Measurements from ENCODE around the gene WDR47. TPM values are rescaled to one million over a fixed set of nuclear protein-coding genes. Genes with fewer than 3 reads are reported as not detected.

Gene WDR47
- polyA plus RNA-seq, 2 of the 4 experiments (the other 2 are of a cell fraction), result 5.5 to 10.8 TPM

Small RNAs within 50 kb of the gene (small RNA-seq; reads per million reads assigned to genes)
- gene BX679664.1 (0 reads per million in 6 experiments), gene BX679664.2 (0 reads per million in 6 experiments)

Other genes with a start within 250 kb of the WDR47 start
- 0.56 and 1.1 TPM in 2 replicates for gene AKNAD1, start 185.0 kb downstream of the WDR47 start, polyA plus RNA-seq (2011; rRNA removed)
- gene AKNAD1, start 185.0 kb downstream of the WDR47 start, polyA plus RNA-seq (2017; fragmentation: RNase III; extraction: RNeasy Plus Mini Kit Qiagen cat#74134 plus additional on column Dnase treatment), result 0.72 to 1.3 TPM (median 1.2 TPM) in 3 replicates
- gene GPSM2, start 165.1 kb downstream of the WDR47 start, polyA plus RNA-seq (2011; rRNA removed), result 21.9 and 23.3 TPM in 2 replicates
- gene GPSM2, start 165.1 kb downstream of the WDR47 start, polyA plus RNA-seq (2017; fragmentation: RNase III; extraction: RNeasy Plus Mini Kit Qiagen cat#74134 plus additional on column Dnase treatment), result 13.5 to 13.6 TPM (median 13.5 TPM) in 3 replicates
- 32.4 and 41.0 TPM in 2 replicates for gene CLCC1, start 78.6 kb downstream of the WDR47 start, polyA plus RNA-seq (2011; rRNA removed)
- 17.7 to 21.1 TPM (median 19.1 TPM) in 3 replicates for gene CLCC1, start 78.6 kb downstream of the WDR47 start, polyA plus RNA-seq (2017; fragmentation: RNase III; extraction: RNeasy Plus Mini Kit Qiagen cat#74134 plus additional on column Dnase treatment)
- 29.0 and 50.5 TPM in 2 replicates for gene TAF13, start 33.9 kb upstream of the WDR47 start, polyA plus RNA-seq (2011; rRNA removed)
- 46.7 to 50.4 TPM (median 48.7 TPM) in 3 replicates for gene TAF13, start 33.9 kb upstream of the WDR47 start, polyA plus RNA-seq (2017; fragmentation: RNase III; extraction: RNeasy Plus Mini Kit Qiagen cat#74134 plus additional on column Dnase treatment)
- 10.9 and 13.2 TPM in 2 replicates for gene TMEM167B, start 48.7 kb upstream of the WDR47 start, polyA plus RNA-seq (2011; rRNA removed)
- gene TMEM167B, start 48.7 kb upstream of the WDR47 start, polyA plus RNA-seq (2017; fragmentation: RNase III; extraction: RNeasy Plus Mini Kit Qiagen cat#74134 plus additional on column Dnase treatment), result 9.7 to 10.9 TPM (median 10.2 TPM) in 3 replicates
- 0.56 and 0.69 TPM in 2 replicates for gene ELAPOR1, start 72.0 kb upstream of the WDR47 start, polyA plus RNA-seq (2011; rRNA removed)
- 0.37 to 0.96 TPM (median 0.52 TPM) in 3 replicates for gene ELAPOR1, start 72.0 kb upstream of the WDR47 start, polyA plus RNA-seq (2017; fragmentation: RNase III; extraction: RNeasy Plus Mini Kit Qiagen cat#74134 plus additional on column Dnase treatment)
- gene SARS1, start 171.8 kb upstream of the WDR47 start, polyA plus RNA-seq (2011; rRNA removed), result 152 and 158 TPM in 2 replicates
- 98.0 to 106 TPM (median 103 TPM) in 3 replicates for gene SARS1, start 171.8 kb upstream of the WDR47 start, polyA plus RNA-seq (2017; fragmentation: RNase III; extraction: RNeasy Plus Mini Kit Qiagen cat#74134 plus additional on column Dnase treatment)
- 2.5 and 4.9 TPM in 2 replicates for gene CELSR2, start 207.4 kb upstream of the WDR47 start, polyA plus RNA-seq (2011; rRNA removed)
- 5.6 to 5.9 TPM (median 5.6 TPM) in 3 replicates for gene CELSR2, start 207.4 kb upstream of the WDR47 start, polyA plus RNA-seq (2017; fragmentation: RNase III; extraction: RNeasy Plus Mini Kit Qiagen cat#74134 plus additional on column Dnase treatment)
- gene PSRC1, start 241.0 kb upstream of the WDR47 start, polyA plus RNA-seq (2011; rRNA removed), result 13.7 and 15.3 TPM in 2 replicates
- gene PSRC1, start 241.0 kb upstream of the WDR47 start, polyA plus RNA-seq (2017; fragmentation: RNase III; extraction: RNeasy Plus Mini Kit Qiagen cat#74134 plus additional on column Dnase treatment), result 20.0 to 23.2 TPM (median 21.5 TPM) in 3 replicates

Measured in A549 (cell line).